ENCODE results near the gene AAK1.

- TF ChIP-seq CTCF (IDR thresholded peaks at IDR 0.05), result no peak
- no peak for TF ChIP-seq POLR2A (IDR thresholded peaks at IDR 0.05)
Observed at GRCh38 chr2:69490486-69490885, 153.1 kb downstream of the AAK1 start.

Measured in body of pancreas (tissue), 4 donors.